Stomach (tissue), 4 donors: ENCODE results near the gene SPOCK3.

Source experiments
- EP300 ChIP-seq: sonication (generic); formaldehyde crosslinking; IDR thresholded peaks from one replicate; pipeline ENCODE4 v1.6.1; 2017; ENCODE audit warnings: antibody characterized with exemption
- POLR2A ChIP-seq, 4 donors: fragments of 450-650 bp; IDR thresholded peaks; one replicate each; pipeline ENCODE4 v1.6.1; 2016; ENCODE audit warnings: antibody characterized with exemption in 4 of 4, control low read depth in 2 of 4, mild to moderate bottlenecking in 1 of 4, moderate library complexity in 1 of 4
- POLR2AphosphoS5 ChIP-seq, 3 donors: sonication (generic); formaldehyde crosslinking; IDR thresholded peaks; one replicate each; pipeline ENCODE4 v1.6.1; 2016; ENCODE audit warnings: antibody characterized with exemption in 3 of 3
- TF ChIP-seq, protein P1 (sequence below), 7 experiments: fragments of 450-650 bp in 4 of 7; fragments of 200-600 bp in 3 of 7; sonication (generic) in 3 of 7; IDR thresholded peaks; one replicate each; pipeline ENCODE4 v1.5.1; 2016 to 2019; ENCODE audit warnings: antibody characterized with exemption in 7 of 7, control low read depth in 2 of 7, mild to moderate bottlenecking in 1 of 7

DNA sequence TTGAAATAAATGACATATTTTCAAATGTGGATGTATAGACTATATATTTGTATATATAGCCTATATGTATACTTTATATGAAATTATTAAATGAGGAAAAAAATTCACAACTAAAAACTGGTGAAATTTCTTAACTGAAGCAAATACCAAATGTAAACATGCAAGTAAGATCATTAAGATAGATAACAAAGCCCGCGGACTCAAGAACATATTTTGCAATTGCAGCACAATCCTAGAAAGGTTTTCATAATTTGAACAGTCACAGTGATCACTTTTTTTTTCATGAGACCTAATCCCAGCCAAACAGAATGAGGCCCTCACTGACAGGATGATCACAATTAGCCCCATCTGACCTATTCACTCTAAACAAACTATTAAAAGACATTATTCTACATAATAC is 123.2 kb downstream of the SPOCK3 start:
- TF ChIP-seq, protein P1, sequence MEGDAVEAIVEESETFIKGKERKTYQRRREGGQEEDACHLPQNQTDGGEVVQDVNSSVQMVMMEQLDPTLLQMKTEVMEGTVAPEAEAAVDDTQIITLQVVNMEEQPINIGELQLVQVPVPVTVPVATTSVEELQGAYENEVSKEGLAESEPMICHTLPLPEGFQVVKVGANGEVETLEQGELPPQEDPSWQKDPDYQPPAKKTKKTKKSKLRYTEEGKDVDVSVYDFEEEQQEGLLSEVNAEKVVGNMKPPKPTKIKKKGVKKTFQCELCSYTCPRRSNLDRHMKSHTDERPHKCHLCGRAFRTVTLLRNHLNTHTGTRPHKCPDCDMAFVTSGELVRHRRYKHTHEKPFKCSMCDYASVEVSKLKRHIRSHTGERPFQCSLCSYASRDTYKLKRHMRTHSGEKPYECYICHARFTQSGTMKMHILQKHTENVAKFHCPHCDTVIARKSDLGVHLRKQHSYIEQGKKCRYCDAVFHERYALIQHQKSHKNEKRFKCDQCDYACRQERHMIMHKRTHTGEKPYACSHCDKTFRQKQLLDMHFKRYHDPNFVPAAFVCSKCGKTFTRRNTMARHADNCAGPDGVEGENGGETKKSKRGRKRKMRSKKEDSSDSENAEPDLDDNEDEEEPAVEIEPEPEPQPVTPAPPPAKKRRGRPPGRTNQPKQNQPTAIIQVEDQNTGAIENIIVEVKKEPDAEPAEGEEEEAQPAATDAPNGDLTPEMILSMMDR (IDR thresholded peaks at IDR 0.05): no peak
- TF ChIP-seq POLR2A (IDR thresholded peaks at IDR 0.05) (no peak), EP300 (no peak), POLR2AphosphoS5 (IDR thresholded peaks at IDR 0.05) (no peak)
